Gastroesophageal sphincter (tissue), 4 donors: ENCODE results near the gene THUMPD2. TPM values are rescaled to one million over a fixed set of nuclear protein-coding genes. Genes with fewer than 3 reads are reported as not detected.

Experiments
- ATAC-seq: fragments of 150-250 bp; one replicate; pipeline ENCODE4 v1.9.1; 2016; ENCODE audit warnings: mild to moderate bottlenecking, moderate library complexity
- H3K27ac ChIP-seq, 4 donors: fragments of 200-600 bp; sonication (generic) in 3 of 4; 1 replicate in 3 of 4; 2 replicates in 1 of 4; pipeline ENCODE4 v1.5.1; 2016 to 2019
- H3K27me3 ChIP-seq: fragments of 200-600 bp; sonication (generic); one replicate; pipeline ENCODE4 v1.5.1; 2019
- H3K36me3 ChIP-seq, 2 donors: fragments of 200-600 bp; sonication (generic); one replicate each; pipeline ENCODE4 v1.5.1; 2019; ENCODE audit warnings: control low read depth in 1 of 2
- H3K4me1 ChIP-seq, 3 donors: fragments of 200-600 bp; sonication (generic); 1 replicate in 2 of 3; 2 replicates in 1 of 3; pipeline ENCODE4 v1.5.1; 2016 to 2019; ENCODE audit warnings: control low read depth in 2 of 3
- H3K4me3 ChIP-seq, 2 donors: fragments of 200-600 bp; sonication (generic); one replicate each; pipeline ENCODE4 v1.5.1; 2019; ENCODE audit warnings: mild to moderate bottlenecking in 1 of 2, moderate library complexity in 1 of 2
- H3K9me3 ChIP-seq, 3 donors: fragments of 200-600 bp; sonication (generic); one replicate each; pipeline ENCODE4 v1.5.1; 2017 to 2019; ENCODE audit warnings: control low read depth in 2 of 3
- CTCF ChIP-seq, 4 experiments: fragments of 200-600 bp in 2 of 4; fragments of 450-650 bp in 2 of 4; sonication (generic) in 1 of 4; IDR thresholded peaks; one replicate each; pipeline ENCODE4 v1.5.1; 2017 to 2019; ENCODE audit warnings: antibody characterized with exemption in 4 of 4, mild to moderate bottlenecking in 2 of 4, moderate library complexity in 2 of 4
- EP300 ChIP-seq: sonication (generic); formaldehyde crosslinking; IDR thresholded peaks from one replicate; pipeline ENCODE4 v1.6.1; 2017; ENCODE audit warnings: antibody characterized with exemption, mild to moderate bottlenecking
- POLR2A ChIP-seq, 2 donors: fragments of 450-650 bp; IDR thresholded peaks; one replicate each; pipeline ENCODE4 v1.6.1; 2017; ENCODE audit warnings: antibody characterized with exemption in 2 of 2, mild to moderate bottlenecking in 2 of 2, moderate library complexity in 1 of 2
- POLR2AphosphoS5 ChIP-seq: sonication (generic); formaldehyde crosslinking; IDR thresholded peaks from one replicate; pipeline ENCODE4 v1.6.1; 2017; ENCODE audit warnings: antibody characterized with exemption
- WGBS, 2 donors: methylation state at CpG; one replicate each; pipeline ENCODE4 v1.1.5; 2018; ENCODE audit warnings: low coverage in 1 of 2; 5-methylcytosine and 5-hydroxymethylcytosine counted together
- total RNA-seq, 4 donors: library from RNA; depleted of rRNA; stranded (reverse); fragments of >200 nt; gene quantifications; one replicate each; pipeline ENCODE4 v1.1.0, GENCODE V29; 2016

The THUMPD2 gene
- total RNA-seq, 4 donors from 2014 or later = 9.3 to 60.1 (median 13.6) TPM

- Histone ChIP-seq H3K4me1 (peaks cover 5 to 34% (median 8%) of the 10 kb centered on the region in 3 donors), H3K36me3 (no peaks in the 10 kb centered on the region), H3K27me3 (no peaks in the 10 kb centered on the region), H3K4me3 (peak overlapping the region; percentile 85 to 100), H3K27ac (peak overlapping the region in 3 of 4 donors; percentile 88 to 95 (median 89)), H3K9me3 (no peaks in the 10 kb centered on the region)
- no peak for ATAC-seq
- WGBS, 2 donors = 83 to 87% methylated on average over 4 to 6 of the region's 6 CpGs
- TF ChIP-seq EP300 (no peak), CTCF (IDR thresholded peaks at IDR 0.05) (no peak), POLR2A (IDR thresholded peaks at IDR 0.05) (no peak), POLR2AphosphoS5 (no peak)
Observed at GRCh38 chr2:39779927-39780326, 869 bp upstream of the THUMPD2 start.

GRCh38 chr2:39779341-39779851, 338 bp upstream of the THUMPD2 start:
- 10 to 25% methylated on average over 7 to 9 of the region's 9 CpGs for WGBS, 2 donors
- Histone ChIP-seq H3K4me1 (peaks cover 8 to 40% (median 8%) of the 10 kb centered on the region in 3 donors), H3K27me3 (no peaks in the 10 kb centered on the region), H3K4me3 (peak overlapping the region; percentile 85 to 100), H3K9me3 (no peaks in the 10 kb centered on the region), H3K36me3 (no peaks in the 10 kb centered on the region), H3K27ac (peak overlapping the region; percentile 82 to 95 (median 88))
- TF ChIP-seq POLR2AphosphoS5 = no peak
- TF ChIP-seq EP300 = no peak
- TF ChIP-seq POLR2A (IDR thresholded peaks at IDR 0.05) = no peak
- TF ChIP-seq CTCF (IDR thresholded peaks at IDR 0.05) = no peak
- peak; percentile 11 for ATAC-seq

GRCh38 chr2:39778233-39778632, 825 bp downstream of the THUMPD2 start:
- no peak for TF ChIP-seq POLR2AphosphoS5
- 0 to 4% methylated on average over 2 of the region's 2 CpGs for WGBS, 2 donors
- ATAC-seq = no peak
- no peaks in the 10 kb centered on the region for H3K27me3 ChIP-seq
- peak overlapping the region; percentile 82 to 95 (median 88) for H3K27ac ChIP-seq
- peak overlapping the region; percentile 85 to 100 for H3K4me3 ChIP-seq
- H3K4me1 ChIP-seq = peaks cover 8 to 49% (median 11%) of the 10 kb centered on the region in 3 donors
- H3K9me3 ChIP-seq = no peaks in the 10 kb centered on the region
- no peaks in the 10 kb centered on the region for H3K36me3 ChIP-seq

GRCh38 chr2:39772812-39773152, 6.3 kb downstream of the THUMPD2 start:
- Histone ChIP-seq H3K27ac (no peak overlapping the region), H3K4me3 (no peak overlapping the region), H3K27me3 (no peaks in the 10 kb centered on the region), H3K4me1 (peaks cover 8 to 67% (median 11%) of the 10 kb centered on the region in 3 donors), H3K9me3 (no peaks in the 10 kb centered on the region), H3K36me3 (peaks cover 2 to 16% of the 10 kb centered on the region in 2 donors)
- WGBS, 2 donors = 83 to 100% methylated on average over 1 of the region's 1 CpG
- no peak for ATAC-seq
- TF ChIP-seq POLR2AphosphoS5 = no peak
- no peak for TF ChIP-seq CTCF (IDR thresholded peaks at IDR 0.05)
- no peak for TF ChIP-seq EP300
- no peak for TF ChIP-seq POLR2A (IDR thresholded peaks at IDR 0.05)

GRCh38 chr2:39772086-39772811, 6.8 kb downstream of the THUMPD2 start:
- no peak overlapping the region for H3K4me3 ChIP-seq
- no peaks in the 10 kb centered on the region for H3K27me3 ChIP-seq
- TF ChIP-seq CTCF (IDR thresholded peaks at IDR 0.05) = no peak
- TF ChIP-seq POLR2AphosphoS5 = no peak
- no peak for TF ChIP-seq EP300
- no peak for TF ChIP-seq POLR2A (IDR thresholded peaks at IDR 0.05)
- 93 to 96% methylated on average over 3 of the region's 3 CpGs for WGBS, 2 donors
- no peak for ATAC-seq
- no peak overlapping the region for H3K27ac ChIP-seq
- no peaks in the 10 kb centered on the region for H3K9me3 ChIP-seq
- H3K36me3 ChIP-seq = peaks cover 2 to 16% of the 10 kb centered on the region in 2 donors
- H3K4me1 ChIP-seq = peaks cover 5 to 62% (median 7%) of the 10 kb centered on the region in 3 donors
